Measurements from ENCODE around the gene BRMS1L. TPM values are rescaled to one million over a fixed set of nuclear protein-coding genes. Genes with fewer than 3 reads are reported as not detected.

BRMS1L gene
- total and polyA plus RNA-seq, 10 of the 15 experiments (the other 5 are each of a cell fraction or from before 2014, with no cell fraction given) = 5.3 to 26.7 (median 8.3) TPM

- SMC1A ChIA-PET (ENCODE audit: uncharacterized antibody, unreplicated experiment) = interaction anchor here (0.5 to 2.1 kb wide), 4 partner anchors 9 to 160 kb away, joined by 3 to 12 read pairs (median 4); no protein-coding TSS in a partner anchor
- BruUV-seq (replicated peaks) = no TSS peak
- Histone ChIP-seq H3K4me2 (ENCODE audit: control insufficient read depth, insufficient read depth) (peak overlapping the region; percentile 91), H2AFZ (ENCODE audit: control insufficient read depth, low read depth, low read length) (peak overlapping the region; percentile 93), H3K4me1 (ENCODE audit: control insufficient read depth, insufficient read depth, low read length) (no peaks in the 10 kb centered on the region), H3K36me3 (ENCODE audit: control insufficient read depth in 2 of 2, insufficient read depth in 2 of 2, low read length in 1 of 2) (no peaks in the 10 kb centered on the region), H3K79me2 (ENCODE audit: control insufficient read depth, insufficient read depth, low read length) (peaks cover 12% of the 10 kb centered on the region), H4K20me1 (ENCODE audit: control insufficient read depth, insufficient read depth) (no peaks in the 10 kb centered on the region), H3K27me3 (replicated peaks in 1 of 2; ENCODE audit: control insufficient read depth in 2 of 2, insufficient read depth in 2 of 2, low read length in 1 of 2) (no peaks in the 10 kb centered on the region), H3K9ac (ENCODE audit: control insufficient read depth, insufficient read depth, low read length) (peak overlapping the region; percentile 67), H3K9me3 (replicated peaks; ENCODE audit: control insufficient read depth, insufficient read depth, low read length) (no peaks in the 10 kb centered on the region), H3K4me3 (peak overlapping the region; percentile 37), H3K27ac (ENCODE audit: control insufficient read depth, insufficient read depth) (peak overlapping the region; percentile 67)
- in situ Hi-C loops (cut with MboI) = no loop called here
- RAD21 ChIA-PET (ENCODE audit: unreplicated experiment) = interaction anchor here (0.8 to 1.7 kb wide), 8 partner anchors 8 to 844 kb away, joined by 3 to 8 read pairs (median 4); partner anchors contain the start of genes PPP2R3C and RALGAPA1
- FAIRE-seq (no peak), DNase-seq (ENCODE audit: low read depth, low spot score) (no peak), ATAC-seq (no peak)
- CTCF ChIA-PET = interaction anchor here (1.1 to 3.8 kb wide), 6 partner anchors 10 to 410 kb away, joined by 3 to 56 read pairs (median 4); partner anchors contain the start of gene RALGAPA1
- POLR2A ChIA-PET = interaction anchor here (0.6 to 2.0 kb wide), 8 partner anchors 9 to 1034 kb away, joined by 3 to 11 read pairs (median 4); partner anchors contain the start of gene RALGAPA1
- intact Hi-C loops (cut with micrococcal nuclease; ENCODE audit: unreplicated experiment) = loop anchor here (2.0 kb wide), 2 partner anchors 17 to 533 kb away; partner anchors contain the start of genes PSMA6 and RALGAPA1
- whole genome bisulfite sequencing (ENCODE audit: insufficient coverage, insufficient replicate concordance, low lambda C conversion rate, missing lambda C conversion rate) = under 1% methylated on average over 6 of the region's 6 CpGs
- peak; percentile 79 for TF ChIP-seq E2F4 (IDR thresholded peaks at IDR 0.05; ENCODE audit: low read depth, low read length)
- TF ChIP-seq NFYB (IDR thresholded peaks at IDR 0.05; ENCODE audit: insufficient read depth, low read depth, low read length) = no peak
- TF ChIP-seq, protein P1, sequence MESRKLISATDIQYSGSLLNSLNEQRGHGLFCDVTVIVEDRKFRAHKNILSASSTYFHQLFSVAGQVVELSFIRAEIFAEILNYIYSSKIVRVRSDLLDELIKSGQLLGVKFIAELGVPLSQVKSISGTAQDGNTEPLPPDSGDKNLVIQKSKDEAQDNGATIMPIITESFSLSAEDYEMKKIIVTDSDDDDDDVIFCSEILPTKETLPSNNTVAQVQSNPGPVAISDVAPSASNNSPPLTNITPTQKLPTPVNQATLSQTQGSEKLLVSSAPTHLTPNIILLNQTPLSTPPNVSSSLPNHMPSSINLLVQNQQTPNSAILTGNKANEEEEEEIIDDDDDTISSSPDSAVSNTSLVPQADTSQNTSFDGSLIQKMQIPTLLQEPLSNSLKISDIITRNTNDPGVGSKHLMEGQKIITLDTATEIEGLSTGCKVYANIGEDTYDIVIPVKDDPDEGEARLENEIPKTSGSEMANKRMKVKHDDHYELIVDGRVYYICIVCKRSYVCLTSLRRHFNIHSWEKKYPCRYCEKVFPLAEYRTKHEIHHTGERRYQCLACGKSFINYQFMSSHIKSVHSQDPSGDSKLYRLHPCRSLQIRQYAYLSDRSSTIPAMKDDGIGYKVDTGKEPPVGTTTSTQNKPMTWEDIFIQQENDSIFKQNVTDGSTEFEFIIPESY (IDR thresholded peaks at IDR 0.05) = no peak
- TF ChIP-seq, protein P2, sequence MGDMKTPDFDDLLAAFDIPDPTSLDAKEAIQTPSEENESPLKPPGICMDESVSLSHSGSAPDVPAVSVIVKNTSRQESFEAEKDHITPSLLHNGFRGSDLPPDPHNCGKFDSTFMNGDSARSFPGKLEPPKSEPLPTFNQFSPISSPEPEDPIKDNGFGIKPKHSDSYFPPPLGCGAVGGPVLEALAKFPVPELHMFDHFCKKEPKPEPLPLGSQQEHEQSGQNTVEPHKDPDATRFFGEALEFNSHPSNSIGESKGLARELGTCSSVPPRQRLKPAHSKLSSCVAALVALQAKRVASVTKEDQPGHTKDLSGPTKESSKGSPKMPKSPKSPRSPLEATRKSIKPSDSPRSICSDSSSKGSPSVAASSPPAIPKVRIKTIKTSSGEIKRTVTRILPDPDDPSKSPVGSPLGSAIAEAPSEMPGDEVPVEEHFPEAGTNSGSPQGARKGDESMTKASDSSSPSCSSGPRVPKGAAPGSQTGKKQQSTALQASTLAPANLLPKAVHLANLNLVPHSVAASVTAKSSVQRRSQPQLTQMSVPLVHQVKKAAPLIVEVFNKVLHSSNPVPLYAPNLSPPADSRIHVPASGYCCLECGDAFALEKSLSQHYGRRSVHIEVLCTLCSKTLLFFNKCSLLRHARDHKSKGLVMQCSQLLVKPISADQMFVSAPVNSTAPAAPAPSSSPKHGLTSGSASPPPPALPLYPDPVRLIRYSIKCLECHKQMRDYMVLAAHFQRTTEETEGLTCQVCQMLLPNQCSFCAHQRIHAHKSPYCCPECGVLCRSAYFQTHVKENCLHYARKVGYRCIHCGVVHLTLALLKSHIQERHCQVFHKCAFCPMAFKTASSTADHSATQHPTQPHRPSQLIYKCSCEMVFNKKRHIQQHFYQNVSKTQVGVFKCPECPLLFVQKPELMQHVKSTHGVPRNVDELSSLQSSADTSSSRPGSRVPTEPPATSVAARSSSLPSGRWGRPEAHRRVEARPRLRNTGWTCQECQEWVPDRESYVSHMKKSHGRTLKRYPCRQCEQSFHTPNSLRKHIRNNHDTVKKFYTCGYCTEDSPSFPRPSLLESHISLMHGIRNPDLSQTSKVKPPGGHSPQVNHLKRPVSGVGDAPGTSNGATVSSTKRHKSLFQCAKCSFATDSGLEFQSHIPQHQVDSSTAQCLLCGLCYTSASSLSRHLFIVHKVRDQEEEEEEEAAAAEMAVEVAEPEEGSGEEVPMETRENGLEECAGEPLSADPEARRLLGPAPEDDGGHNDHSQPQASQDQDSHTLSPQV (IDR thresholded peaks at IDR 0.05) = no peak
- no peak for TF ChIP-seq EZH2 (IDR thresholded peaks at IDR 0.05; ENCODE audit: borderline replicate concordance, control insufficient read depth, low read depth, low read length)
- TF ChIP-seq SREBF1 (IDR thresholded peaks at IDR 0.05; ENCODE audit: low read length) = peak; percentile 55; the same call in 1 of the 2 replicates
- no peak for TF ChIP-seq RCOR1 (conservative IDR thresholded peaks at IDR 0.05; ENCODE audit: low read depth, low read length)
- no peak for TF ChIP-seq ZNF207 (IDR thresholded peaks at IDR 0.05; ENCODE audit: borderline replicate concordance)
- TF ChIP-seq ZNF384 (IDR thresholded peaks at IDR 0.05; ENCODE audit: borderline replicate concordance, low read depth, low read length) = no peak
- peak; percentile 94 for TF ChIP-seq HCFC1 (IDR thresholded peaks at IDR 0.05; ENCODE audit: low read length)
- no peak for TF ChIP-seq MYC (IDR thresholded peaks at IDR 0.05; ENCODE audit: insufficient read depth, insufficient read length, insufficient replicate concordance, low read length, severe bottlenecking)
- no peak for TF ChIP-seq MTA3 (IDR thresholded peaks at IDR 0.05; ENCODE audit: borderline replicate concordance, low read length)
- 0 out of 2 replicates have a peak, but pooled peaks have one; percentile 63 for TF ChIP-seq PML (IDR thresholded peaks at IDR 0.05; ENCODE audit: low read length)
- peak; percentile 45; the same call in 1 of the 2 replicates for TF ChIP-seq MYB (IDR thresholded peaks at IDR 0.05; ENCODE audit: borderline replicate concordance, low read depth, low read length)
- no peak for TF ChIP-seq ATF3 (IDR thresholded peaks at IDR 0.05; ENCODE audit: borderline replicate concordance, extremely low read depth, low read depth, low read length)
Measured at GRCh38 chr14:35825968-35826217, 245 bp upstream of the BRMS1L start.
